ENCODE results near the gene ATXN1. TPM values are rescaled to one million over a fixed set of nuclear protein-coding genes. Genes with fewer than 3 reads are reported as not detected.

ATXN1 gene
- total RNA-seq, 1 experiment from 2014 or later, result 5.6 TPM

DNA sequence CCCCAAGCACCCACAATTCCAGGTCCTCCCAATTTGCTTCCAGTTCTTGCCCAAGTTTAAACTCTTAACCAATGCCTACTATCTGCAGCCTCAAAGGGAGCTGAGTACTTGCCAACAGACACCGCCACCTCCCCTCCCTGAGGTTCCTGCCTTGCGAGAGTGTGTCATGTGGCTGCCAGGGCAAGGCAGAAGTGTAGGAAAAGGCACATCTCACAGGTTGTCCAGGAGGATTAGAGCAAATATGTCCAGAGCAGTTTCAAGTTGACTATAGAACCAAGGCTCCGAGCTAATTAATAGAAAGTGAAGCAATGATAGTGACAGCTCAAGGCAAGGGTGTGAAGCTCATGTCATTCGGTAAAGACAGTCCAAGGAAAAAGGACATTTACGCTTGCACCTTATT, 127.8 kb downstream of the ATXN1 start:
- Histone ChIP-seq H3K9ac (ENCODE audit: extremely low read depth, insufficient read length, low read length) (no peak overlapping the region), H2BK20ac (ENCODE audit: low read depth, low read length, poor library complexity, severe bottlenecking) (no peak overlapping the region), H3K4me1 (ENCODE audit: insufficient read depth, low read length) (peaks cover 4% of the 10 kb centered on the region; the same call in 1 of the 2 replicates), H3K4ac (ENCODE audit: low read depth, low read length) (no peak overlapping the region), H3K14ac (ENCODE audit: insufficient read depth, low read length) (no peak overlapping the region), H3K56ac (ENCODE audit: insufficient read length, low read depth, low read length) (no peak overlapping the region), H3K27ac (ENCODE audit: insufficient read length, low read depth, low read length) (no peak overlapping the region), H3K23ac (ENCODE audit: insufficient read length, low read depth, low read length) (no peak overlapping the region), H3K23me2 (ENCODE audit: insufficient read length, low read depth, low read length, poor library complexity, severe bottlenecking) (no peaks in the 10 kb centered on the region), H3K9me3 (ENCODE audit: control insufficient read depth, low read depth, low read length) (no peaks in the 10 kb centered on the region), H4K20me1 (ENCODE audit: control insufficient read depth, insufficient read depth, insufficient read length) (no peaks in the 10 kb centered on the region), H3K18ac (ENCODE audit: insufficient read length, low read depth, low read length) (no peak overlapping the region), H3K79me1 (ENCODE audit: insufficient read depth, low read depth, low read length, poor library complexity, severe bottlenecking) (no peaks in the 10 kb centered on the region), H2BK120ac (ENCODE audit: low read depth, low read length, poor library complexity, severe bottlenecking) (no peak overlapping the region), H2BK5ac (ENCODE audit: insufficient read length, low read length) (no peak overlapping the region), H2AK5ac (ENCODE audit: insufficient read length, low read length) (no peak overlapping the region), H3K79me2 (ENCODE audit: insufficient read depth, low read length) (no peaks in the 10 kb centered on the region), H3K27me3 (ENCODE audit: insufficient read depth, low read length) (no peaks in the 10 kb centered on the region), H4K91ac (ENCODE audit: insufficient read length, low read depth, low read length) (no peak overlapping the region), H2BK15ac (ENCODE audit: low read depth, low read length) (no peak overlapping the region), H2AFZ (ENCODE audit: low read length) (no peak overlapping the region), H2BK12ac (ENCODE audit: insufficient read length, low read depth, low read length) (no peak overlapping the region), H3K4me2 (ENCODE audit: insufficient read depth, insufficient read length, low read length) (no peak overlapping the region), H4K5ac (ENCODE audit: insufficient read length, low read depth, low read length) (no peak overlapping the region), H3T11ph (ENCODE audit: low read length) (no peak overlapping the region), H4K8ac (replicated peaks; ENCODE audit: insufficient read length, low read depth, low read length) (no peak overlapping the region)
- Mint-ChIP-seq H3K4me1 (peaks cover 22% of the 10 kb centered on the region in 2 experiments), H3K27ac (no peak overlapping the region; a peak in 1 of 7 replicates), H3K4me3 (no peak overlapping the region), H3K27me3 (ENCODE audit: low read depth) (no peaks in the 10 kb centered on the region), H3K9me3 (peaks cover 9 to 10% of the 10 kb centered on the region in 2 experiments; a peak in 4 of 5 replicates), H3K36me3 (ENCODE audit: insufficient read depth in 1 of 3, low read depth in 3 of 3) (peaks cover 0 to 9% (median 5%) of the 10 kb centered on the region in 3 experiments; a peak in 3 of 7 replicates)
- DNase-seq, result no peak
- TF ChIP-seq CTCF (conservative IDR thresholded peaks at IDR 0.05), result no peak
- no CpG with 5 or more reads among the region's 5 CpGs for WGBS (ENCODE audit: extremely low coverage, insufficient read length, low lambda C conversion rate)
